Measurements from ENCODE around the gene ST6GALNAC2.

The ST6GALNAC2 gene

GRCh38 chr17:76523084-76524037 lies 62.3 kb downstream of the ST6GALNAC2 start (continued):
- no peak for TF ChIP-seq ZNF830 (tag by site-specific recombination; IDR thresholded peaks at IDR 0.05; ENCODE audit: low read depth)
- TF ChIP-seq ZNF157 (tag by site-specific recombination; IDR thresholded peaks at IDR 0.05) = no peak
- no peak for TF ChIP-seq ZNF140 (tag by site-specific recombination; IDR thresholded peaks at IDR 0.05)
- no peak for TF ChIP-seq ZNF777 (tag by site-specific recombination; IDR thresholded peaks at IDR 0.05; ENCODE audit: borderline replicate concordance)
- TF ChIP-seq ZBTB21 (tag by site-specific recombination; IDR thresholded peaks at IDR 0.05) = no peak
- no peak for TF ChIP-seq ZNF76 (tag by site-specific recombination; IDR thresholded peaks at IDR 0.05; ENCODE audit: borderline replicate concordance, low read depth)
- no peak for TF ChIP-seq ZNF248 (tag by site-specific recombination; IDR thresholded peaks at IDR 0.05)
- TF ChIP-seq ZNF544 (tag by site-specific recombination; IDR thresholded peaks at IDR 0.05) = no peak
- TF ChIP-seq ZNF366 (tag by site-specific recombination; conservative IDR thresholded peaks at IDR 0.05) = no peak; the same call in 1 of the 2 replicates
- no peak for TF ChIP-seq SETDB1 (IDR thresholded peaks at IDR 0.05; ENCODE audit: insufficient read length, low read length)
- no peak for TF ChIP-seq ZNF449 (tag by site-specific recombination; IDR thresholded peaks at IDR 0.05)
- TF ChIP-seq GLIS1 (tag by site-specific recombination; IDR thresholded peaks at IDR 0.05) = peak; percentile 87
- TF ChIP-seq ZNF555 (tag by site-specific recombination; conservative IDR thresholded peaks at IDR 0.05) = no peak
- TF ChIP-seq ZNF610 (tag by site-specific recombination; IDR thresholded peaks at IDR 0.05; ENCODE audit: borderline replicate concordance) = no peak
- TF ChIP-seq ZNF701 (tag by site-specific recombination; IDR thresholded peaks at IDR 0.05) = no peak
- no peak for TF ChIP-seq ZNF416 (tag by site-specific recombination; IDR thresholded peaks at IDR 0.05)
- peak; percentile 69; the same call in 1 of the 2 replicates for TF ChIP-seq PRDM10 (tag by site-specific recombination; IDR thresholded peaks at IDR 0.05)
- 0 out of 2 replicates have a peak, but pooled peaks have one; percentile 39 for TF ChIP-seq ZBTB7A (tag by site-specific recombination; IDR thresholded peaks at IDR 0.05; ENCODE audit: low read depth)
- TF ChIP-seq ZXDB (tag by site-specific recombination; IDR thresholded peaks at IDR 0.05) = no peak
- TF ChIP-seq ZSCAN23 (tag by site-specific recombination; IDR thresholded peaks at IDR 0.05) = no peak
- no peak for TF ChIP-seq ZFHX2 (tag by site-specific recombination; conservative IDR thresholded peaks at IDR 0.05)
- no peak for TF ChIP-seq ZNF133 (tag by site-specific recombination; IDR thresholded peaks at IDR 0.05)
- TF ChIP-seq ZNF707 (tag by site-specific recombination; IDR thresholded peaks at IDR 0.05) = no peak
- TF ChIP-seq PBX3 (CRISPR knock-in tag; IDR thresholded peaks at IDR 0.05) = no peak
- no peak for TF ChIP-seq ZNF837 (tag by site-specific recombination; IDR thresholded peaks at IDR 0.05)
- no peak for TF ChIP-seq ZNF19 (tag by site-specific recombination; IDR thresholded peaks at IDR 0.05; ENCODE audit: low read depth)
- no peak for TF ChIP-seq KLF9 (tag by site-specific recombination; IDR thresholded peaks at IDR 0.05; ENCODE audit: low read depth)
- 0 out of 2 replicates have a peak, but pooled peaks have one; percentile 30 for TF ChIP-seq ZNF629 (tag by site-specific recombination; IDR thresholded peaks at IDR 0.05)
- peak; percentile 55; the same call in 1 of the 2 replicates for TF ChIP-seq KLF16 (tag by site-specific recombination; IDR thresholded peaks at IDR 0.05)
- TF ChIP-seq ZNF768 (tag by site-specific recombination; IDR thresholded peaks at IDR 0.05) = no peak
- TF ChIP-seq ZNF239 (tag by site-specific recombination; IDR thresholded peaks at IDR 0.05) = no peak
- no peak for TF ChIP-seq ZNF311 (tag by site-specific recombination; IDR thresholded peaks at IDR 0.05; ENCODE audit: borderline replicate concordance)
- TF ChIP-seq HOXA7 (CRISPR knock-in tag; IDR thresholded peaks at IDR 0.05; ENCODE audit: borderline replicate concordance) = no peak
- no peak for TF ChIP-seq ZNF132 (tag by site-specific recombination; IDR thresholded peaks at IDR 0.05; ENCODE audit: borderline replicate concordance)
